GM23248 (cell line): ENCODE results near the gene TRAPPC5. TPM values are rescaled to one million over a fixed set of nuclear protein-coding genes. Genes with fewer than 3 reads are reported as not detected.

Experiments
- DNase-seq: peaks from one replicate; pipeline ENCODE4 v3.0.0-alpha.2; 2015
- H2AFZ ChIP-seq: fragments of 200-600 bp; sonication (generic); 2 replicates; pipeline ENCODE4 v1.6.1; 2016; ENCODE audit warnings: antibody characterized with exemption
- H3F3A ChIP-seq: fragments of 200-600 bp; sonication (generic); 2 replicates; pipeline ENCODE4 v1.6.1; 2016; ENCODE audit warnings: mild to moderate bottlenecking, antibody characterized with exemption, mixed run types; ENCODE audit not compliant: insufficient read depth
- H3K27ac ChIP-seq: fragments of 200-600 bp; sonication (generic); 2 replicates; pipeline ENCODE4 v1.5.1; 2016; ENCODE audit warnings: mild to moderate bottlenecking
- H3K27me3 ChIP-seq: fragments of 200-600 bp; sonication (generic); replicated peaks from 2 replicates; pipeline ENCODE4 v1.6.1; 2016; ENCODE audit warnings: mild to moderate bottlenecking; ENCODE audit not compliant: insufficient read depth
- H3K36me3 ChIP-seq: fragments of 200-600 bp; sonication (generic); 2 replicates; pipeline ENCODE4 v1.6.1; 2016; ENCODE audit warnings: low read depth, mild to moderate bottlenecking
- H3K4me1 ChIP-seq: fragments of 200-600 bp; sonication (generic); 2 replicates; pipeline ENCODE4 v1.6.1; 2016; ENCODE audit warnings: mild to moderate bottlenecking; ENCODE audit not compliant: insufficient read depth
- H3K4me2 ChIP-seq: fragments of 200-600 bp; sonication (generic); one replicate; pipeline ENCODE4 v1.6.1; 2016; ENCODE audit warnings: mild to moderate bottlenecking; ENCODE audit not compliant: unreplicated experiment
- H3K4me3 ChIP-seq: fragments of 200-600 bp; sonication (generic); 2 replicates; pipeline ENCODE4 v1.5.1; 2016; ENCODE audit warnings: mild to moderate bottlenecking
- H3K79me2 ChIP-seq: fragments of 200-600 bp; sonication (generic); 2 replicates; pipeline ENCODE4 v1.6.1; 2016; ENCODE audit warnings: mild to moderate bottlenecking; ENCODE audit not compliant: insufficient read depth
- H3K9ac ChIP-seq: fragments of 200-600 bp; sonication (generic); 2 replicates; pipeline ENCODE4 v1.6.1; 2016; ENCODE audit warnings: mild to moderate bottlenecking
- H3K9me2 ChIP-seq: fragments of 200-600 bp; sonication (generic); 2 replicates; pipeline ENCODE4 v1.6.1; 2016; ENCODE audit warnings: mixed run types, mild to moderate bottlenecking, moderate library complexity; ENCODE audit not compliant: insufficient read depth
- H3K9me3 ChIP-seq: fragments of 200-600 bp; sonication (generic); one replicate; pipeline ENCODE4 v1.6.1; 2017; ENCODE audit warnings: low read depth
- H4K20me1 ChIP-seq: fragments of 200-600 bp; sonication (generic); 2 replicates; pipeline ENCODE4 v1.6.0; 2016; ENCODE audit not compliant: insufficient read depth
- EZH2 ChIP-seq: fragments of 200-600 bp; sonication (generic); IDR thresholded peaks from 2 replicates; pipeline ENCODE4 v1.6.1; 2018; ENCODE audit warnings: antibody characterized with exemption, mild to moderate bottlenecking; ENCODE audit not compliant: insufficient read depth, poor library complexity, severe bottlenecking
- EZH2phosphoT487 ChIP-seq: fragments of 200-600 bp; sonication (generic); IDR thresholded peaks from 2 replicates; pipeline ENCODE4 v1.6.1; 2018; ENCODE audit warnings: antibody characterized with exemption, moderate library complexity, mild to moderate bottlenecking, low read depth; ENCODE audit not compliant: insufficient read depth
- WGBS, 2 experiments: methylation state at CpG; one replicate each; pipeline ENCODE4 v1.1.6; 2015 to 2017; ENCODE audit warnings: low lambda C conversion rate in 2 of 2, low coverage in 1 of 2; ENCODE audit errors: missing lambda C conversion rate in 2 of 2; 5-methylcytosine and 5-hydroxymethylcytosine counted together
- in situ Hi-C: fragments of 300-500 bp; cut with MboI; formaldehyde crosslinking; loops from 2 replicates; pipeline ENCODE4 v1.15.0; 2020
- polyA plus RNA-seq: library from polyadenylated mRNA; unstranded; fragments of >200 nt; fragmentation: Nextera tagmentation; extraction: Ambion mirVana; gene quantifications from 2 replicates; pipeline ENCODE4 v1.2.1, GENCODE V29; 2016
- total RNA-seq: library from RNA; depleted of rRNA; stranded (reverse); fragments of >200 nt; shearing (Covaris generic); gene quantifications from 2 replicates; pipeline ENCODE4 v1.2.3, GENCODE V29; 2014

Gene TRAPPC5
- total and polyA plus RNA-seq, 2 experiments from 2014 or later, result 68.1 to 207 TPM

GRCh38 chr19:7635670-7636069, 45.0 kb upstream of the TRAPPC5 start:
- TF ChIP-seq EZH2, result no peak
- no peak for TF ChIP-seq EZH2phosphoT487
- peaks cover 4% of the 10 kb centered on the region; the same call in 1 of the 2 replicates for H3K4me1 ChIP-seq
- H4K20me1 ChIP-seq, result no peaks in the 10 kb centered on the region
- no peaks in the 10 kb centered on the region for H3K9me2 ChIP-seq
- H3K9me3 ChIP-seq, result no peaks in the 10 kb centered on the region
- H3K4me3 ChIP-seq, result no peak overlapping the region
- no peak for DNase-seq
- H3K9ac ChIP-seq, result no peak overlapping the region
- WGBS, 2 experiments, result 51 to 59% methylated on average over 6 of the region's 6 CpGs
- H3K79me2 ChIP-seq, result peaks cover 13% of the 10 kb centered on the region
- in situ Hi-C loops, result no loop called here
- no peaks in the 10 kb centered on the region for H3F3A ChIP-seq
- no peak overlapping the region for H3K4me2 ChIP-seq
- no peaks in the 10 kb centered on the region for H3K36me3 ChIP-seq
- no peak overlapping the region for H2AFZ ChIP-seq
- H3K27me3 ChIP-seq, result 0 out of 2 replicates have a peak, but pooled peaks cover 7% of the 10 kb centered on the region
- H3K27ac ChIP-seq, result no peak overlapping the region

DNA sequence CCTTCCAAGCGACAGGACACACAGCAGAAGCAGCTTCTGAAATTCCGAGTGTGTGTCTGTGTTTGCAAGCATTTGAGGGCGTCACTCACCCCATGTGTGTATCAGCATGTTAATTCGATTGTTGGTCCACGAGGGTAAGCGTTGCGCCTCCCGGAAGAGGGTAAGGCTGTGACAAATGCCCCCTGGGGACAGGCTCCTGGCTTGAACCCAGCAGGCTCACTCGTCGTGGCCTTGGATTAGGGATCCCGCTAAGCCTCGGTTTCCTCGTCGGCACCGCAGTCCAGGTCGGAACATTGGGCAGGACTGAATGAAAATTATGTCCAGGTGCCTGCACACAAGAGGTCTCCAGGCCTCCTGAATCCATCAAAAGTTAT, 44.3 kb upstream of the TRAPPC5 start:
- Histone ChIP-seq H3K9me3 (no peaks in the 10 kb centered on the region), H3K4me3 (no peak overlapping the region), H3K9ac (no peak overlapping the region), H3K27me3 (0 out of 2 replicates have a peak, but pooled peaks cover 7% of the 10 kb centered on the region), H3K4me2 (no peak overlapping the region), H2AFZ (no peak overlapping the region), H3K36me3 (no peaks in the 10 kb centered on the region), H3K4me1 (no peaks in the 10 kb centered on the region), H3K79me2 (peaks cover 7% of the 10 kb centered on the region), H3F3A (no peaks in the 10 kb centered on the region), H3K9me2 (no peaks in the 10 kb centered on the region), H4K20me1 (no peaks in the 10 kb centered on the region), H3K27ac (no peak overlapping the region)
- TF ChIP-seq EZH2 (no peak), EZH2phosphoT487 (no peak)
- WGBS, 2 experiments, result 59 to 70% methylated on average over 16 of the region's 16 CpGs
- in situ Hi-C loops, result no loop called here
- DNase-seq, result no peak

DNA sequence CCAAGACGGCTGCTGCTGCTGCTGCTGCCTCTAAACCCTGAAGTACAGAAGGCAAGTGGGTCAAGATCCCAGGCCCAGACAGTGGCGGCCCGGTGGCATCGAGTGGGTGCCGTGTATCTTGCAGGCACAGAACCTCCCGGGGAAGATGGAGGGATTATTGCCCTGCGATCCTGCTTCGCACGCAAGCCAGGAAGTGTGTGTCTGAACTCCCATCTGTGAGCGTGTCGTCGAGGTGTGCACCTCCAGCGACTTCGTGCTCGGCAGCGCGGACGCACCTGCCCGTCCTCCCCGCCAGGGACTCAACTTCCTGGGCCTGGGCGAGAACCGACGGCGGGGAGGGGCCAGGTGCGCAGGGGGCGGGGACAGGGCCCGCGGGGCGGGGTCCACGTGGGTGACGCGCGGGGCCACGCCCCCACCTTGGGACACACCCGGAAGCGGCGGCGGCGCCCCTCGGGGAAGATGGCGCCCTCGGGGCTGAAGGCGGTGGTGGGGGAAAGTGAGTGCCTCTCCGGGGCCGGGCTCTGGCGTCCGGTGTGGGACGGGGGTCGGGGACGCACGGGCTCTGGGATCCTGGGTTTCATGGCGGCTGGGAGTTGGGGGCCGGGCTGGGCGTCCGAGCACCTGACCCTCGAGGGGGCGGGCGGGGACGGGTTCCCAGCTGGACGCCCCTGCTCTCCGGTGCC, 43.8 kb upstream of the TRAPPC5 start, which contains the start of gene STXBP2:
TSS of gene STXBP2 (plus strand) at position 420 of the 683 bp plus-strand sequence. CDS start at position 460, 40 bp downstream.
- no peak within 1 kb of the TSS for H3K4me3 ChIP-seq
- DNase-seq, result peak; percentile 25
- no peak within 1 kb of the TSS for H3K4me2 ChIP-seq
- H3K9me2 ChIP-seq, result no peaks in the 10 kb centered on the region
- H3K9ac ChIP-seq, result no peak within 1 kb of the TSS
- no peaks in the 10 kb centered on the region for H3K4me1 ChIP-seq
- no peaks in the 10 kb centered on the region for H4K20me1 ChIP-seq
- 15 to 24% methylated on average over 24 to 55 of the region's 61 CpGs for WGBS, 2 experiments
- no peak within 1 kb of the TSS for H2AFZ ChIP-seq
- no peaks in the 10 kb centered on the region for H3K36me3 ChIP-seq
- 0 out of 2 replicates have a peak, but pooled peaks cover 7% of the 10 kb centered on the region for H3K27me3 ChIP-seq
- peaks cover 1% of the 10 kb centered on the region; the same call in 1 of the 2 replicates for H3K79me2 ChIP-seq
- H3F3A ChIP-seq, result no peaks in the 10 kb centered on the region
- H3K27ac ChIP-seq, result no peak within 1 kb of the TSS
- no peaks in the 10 kb centered on the region for H3K9me3 ChIP-seq
- TF ChIP-seq EZH2 (no peak), EZH2phosphoT487 (no peak)
- in situ Hi-C loops, result no loop called here

GRCh38 chr19:7637374-7638256, 43.0 kb upstream of the TRAPPC5 start:
- Histone ChIP-seq H3K36me3 (no peaks in the 10 kb centered on the region), H4K20me1 (no peaks in the 10 kb centered on the region), H3K4me1 (no peaks in the 10 kb centered on the region), H3F3A (no peaks in the 10 kb centered on the region), H3K9ac (no peak overlapping the region), H3K79me2 (no peaks in the 10 kb centered on the region), H3K9me3 (no peaks in the 10 kb centered on the region), H3K9me2 (no peaks in the 10 kb centered on the region), H3K27me3 (0 out of 2 replicates have a peak, but pooled peaks cover 7% of the 10 kb centered on the region), H2AFZ (no peak overlapping the region), H3K27ac (no peak overlapping the region), H3K4me2 (no peak overlapping the region), H3K4me3 (no peak overlapping the region)
- 37 to 47% methylated on average over 25 to 30 of the region's 30 CpGs for WGBS, 2 experiments
- in situ Hi-C loops, result no loop called here
- TF ChIP-seq EZH2phosphoT487 (no peak), EZH2 (no peak)
- DNase-seq, result no peak
